ENCODE data around the gene GZF1.
A peak's percentile ranks its signal among the peaks of the same experiment; 100 is the strongest.

Gene GZF1

GRCh38 chr20:23420943-23421931 is 59.3 kb downstream of the GZF1 start, which contains the start of gene NAPB:
TSS of gene NAPB (minus strand) at chr20:23421488. CDS start at chr20:23421402, 86 bp downstream.
- Histone ChIP-seq H3K36me3 (ENCODE audit: low read depth) (no peaks in the 10 kb centered on the region), H3K27ac (ENCODE audit: poor library complexity, severe bottlenecking) (peak within 1 kb of the TSS; percentile 78), H3K27me3 (ENCODE audit: insufficient read depth, poor library complexity, severe bottlenecking) (no peaks in the 10 kb centered on the region), H3K9me3 (ENCODE audit: severe bottlenecking) (no peaks in the 10 kb centered on the region), H3K4me3 (ENCODE audit: severe bottlenecking) (peak within 1 kb of the TSS; percentile 88), H3K4me1 (ENCODE audit: insufficient read depth, poor library complexity, severe bottlenecking) (peaks cover 5% of the 10 kb centered on the region)
- DNase-seq (ENCODE audit: low spot score) (peak; percentile 96), ATAC-seq (ENCODE audit: low read depth) (peak; percentile 98)
- peak; percentile 31 for TF ChIP-seq CTCF (IDR thresholded peaks at IDR 0.05; ENCODE audit: poor library complexity, severe bottlenecking)

Data from RWPE2 (cell line).